Measurements from ENCODE around the gene THG1L. TPM values are rescaled to one million over a fixed set of nuclear protein-coding genes. Genes with fewer than 3 reads are reported as not detected.

Gene THG1L
- total RNA-seq, 2 donors from 2014 or later, result 7.5 to 9.5 TPM

GRCh38 chr5:157747173-157747740 is 16.0 kb downstream of the THG1L start:
- DNase-seq (ENCODE audit: low spot score), result no peak
- no peak for TF ChIP-seq CTCF (IDR thresholded peaks at IDR 0.05)
- no peaks in the 10 kb centered on the region for H3K27me3 ChIP-seq (replicated peaks; ENCODE audit: insufficient read depth)
- H3K36me3 ChIP-seq, result peaks cover 1% of the 10 kb centered on the region
- no peaks in the 10 kb centered on the region for H3K9me3 ChIP-seq
- no peak overlapping the region for H3K27ac ChIP-seq
- peaks cover 7 to 28% of the 10 kb centered on the region in 2 donors for H3K4me1 ChIP-seq (ENCODE audit: control insufficient read depth in 1 of 2, low read depth in 2 of 2)
- H3K4me3 ChIP-seq, result no peak overlapping the region
- ATAC-seq (ENCODE audit: insufficient number of reproducible peaks, low FRiP score, low read depth), result no peak

- Histone ChIP-seq H3K9me3 (no peaks in the 10 kb centered on the region), H3K27me3 (replicated peaks; ENCODE audit: insufficient read depth) (no peaks in the 10 kb centered on the region), H3K27ac (peak overlapping the region; percentile 45 to 47), H3K36me3 (peaks cover 5% of the 10 kb centered on the region), H3K4me1 (ENCODE audit: control insufficient read depth in 1 of 2, low read depth in 2 of 2) (peaks cover 7 to 26% of the 10 kb centered on the region in 2 donors), H3K4me3 (no peak overlapping the region)
- ATAC-seq (ENCODE audit: insufficient number of reproducible peaks, low FRiP score, low read depth), result no peak
- no peak for DNase-seq (ENCODE audit: low spot score)
- no peak for TF ChIP-seq CTCF (IDR thresholded peaks at IDR 0.05)
Observed at GRCh38 chr5:157747766-157748700, 16.8 kb downstream of the THG1L start.

- peaks cover 7 to 23% of the 10 kb centered on the region in 2 donors for H3K4me1 ChIP-seq (ENCODE audit: control insufficient read depth in 1 of 2, low read depth in 2 of 2)
- H3K27ac ChIP-seq, result peak overlapping the region; percentile 45 to 47
- peaks cover 13% of the 10 kb centered on the region for H3K36me3 ChIP-seq
- no peaks in the 10 kb centered on the region for H3K9me3 ChIP-seq
- DNase-seq (ENCODE audit: low spot score) (no peak), ATAC-seq (ENCODE audit: insufficient number of reproducible peaks, low FRiP score, low read depth) (peak; percentile 42)
- TF ChIP-seq CTCF (IDR thresholded peaks at IDR 0.05), result peak; percentile 11
- no peak overlapping the region for H3K4me3 ChIP-seq
- H3K27me3 ChIP-seq (replicated peaks; ENCODE audit: insufficient read depth), result no peaks in the 10 kb centered on the region
Observed at GRCh38 chr5:157748760-157749461, 17.7 kb downstream of the THG1L start.

GRCh38 chr5:157749462-157749799 is 18.2 kb downstream of the THG1L start:
- DNase-seq (ENCODE audit: low spot score) (no peak), ATAC-seq (ENCODE audit: insufficient number of reproducible peaks, low FRiP score, low read depth) (no peak)
- Histone ChIP-seq H3K4me1 (ENCODE audit: control insufficient read depth in 1 of 2, low read depth in 2 of 2) (peaks cover 7 to 23% of the 10 kb centered on the region in 2 donors), H3K27ac (no peak overlapping the region), H3K27me3 (replicated peaks; ENCODE audit: insufficient read depth) (no peaks in the 10 kb centered on the region), H3K36me3 (peaks cover 15% of the 10 kb centered on the region), H3K9me3 (no peaks in the 10 kb centered on the region), H3K4me3 (no peak overlapping the region)
- TF ChIP-seq CTCF (IDR thresholded peaks at IDR 0.05), result no peak

GRCh38 chr5:157750320-157750719 is 19.1 kb downstream of the THG1L start:
- Histone ChIP-seq H3K36me3 (peaks cover 18% of the 10 kb centered on the region), H3K4me1 (ENCODE audit: control insufficient read depth in 1 of 2, low read depth in 2 of 2) (peaks cover 4 to 16% of the 10 kb centered on the region in 2 donors), H3K4me3 (no peak overlapping the region), H3K27ac (no peak overlapping the region), H3K9me3 (no peaks in the 10 kb centered on the region), H3K27me3 (replicated peaks; ENCODE audit: insufficient read depth) (no peaks in the 10 kb centered on the region)
- TF ChIP-seq CTCF (IDR thresholded peaks at IDR 0.05), result no peak
- no peak for ATAC-seq (ENCODE audit: insufficient number of reproducible peaks, low FRiP score, low read depth)
- DNase-seq (ENCODE audit: low spot score), result no peak
